ENCODE measurements around the gene TMEM63C. TPM values are rescaled to one million over a fixed set of nuclear protein-coding genes. Genes with fewer than 3 reads are reported as not detected.

Gene TMEM63C
- total RNA-seq, 1 experiment from 2014 or later: not detected

GRCh38 chr14:77284466-77284865, 102.9 kb downstream of the TMEM63C start:
- peak; percentile 98 for DNase-seq (ENCODE audit: low spot score)
- in situ Hi-C loops (cut with HindIII; ENCODE audit: low sequenced_read_pairs): no loop called here

DNA sequence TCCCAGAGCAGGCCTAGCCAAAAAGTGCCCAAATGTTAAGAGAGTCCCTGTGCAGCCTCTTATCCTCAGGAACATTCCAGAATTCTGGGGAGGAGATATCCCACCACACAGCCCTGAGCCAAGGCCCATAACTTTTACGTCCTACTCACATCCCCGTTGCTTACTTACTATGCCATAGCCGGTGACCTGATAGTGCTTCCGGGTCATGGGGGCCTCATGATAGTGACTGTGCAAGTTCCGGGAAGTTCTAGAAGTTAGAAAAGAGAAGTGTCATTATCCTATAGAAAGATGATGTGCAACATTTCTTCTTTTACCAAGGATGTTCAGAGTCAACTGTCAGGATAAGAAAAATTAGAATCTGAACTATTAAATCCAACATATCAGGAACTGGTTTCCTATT, 105.0 kb downstream of the TMEM63C start:
- in situ Hi-C loops (cut with HindIII; ENCODE audit: low sequenced_read_pairs): no loop called here
- DNase-seq (ENCODE audit: low spot score): no peak

- in situ Hi-C loops (cut with HindIII; ENCODE audit: low sequenced_read_pairs): no loop called here
- DNase-seq (ENCODE audit: low spot score): no peak
Measured at GRCh38 chr14:77290705-77291104, 109.1 kb downstream of the TMEM63C start.

DNA sequence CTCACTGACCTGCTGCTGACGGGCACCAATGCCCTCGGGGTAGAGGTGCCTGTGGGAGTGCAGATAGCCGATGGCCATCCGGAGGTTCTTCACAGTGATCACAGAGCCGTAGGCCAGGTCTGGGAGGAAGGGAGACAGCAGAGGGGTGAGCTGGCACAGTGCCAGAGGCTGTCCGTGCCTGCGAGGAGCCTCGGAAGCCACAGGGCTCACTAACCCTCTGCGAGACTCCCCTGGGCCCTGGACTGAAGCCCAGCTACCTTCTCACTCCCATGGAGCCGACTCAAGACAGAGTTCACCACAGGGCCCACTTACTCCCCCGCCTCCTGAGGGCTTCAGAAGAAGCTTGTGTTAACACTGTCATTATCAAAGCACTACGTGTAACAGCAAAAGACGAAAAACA, 114.6 kb downstream of the TMEM63C start:
- in situ Hi-C loops (cut with HindIII; ENCODE audit: low sequenced_read_pairs): no loop called here
- DNase-seq (ENCODE audit: low spot score): no peak

DNA sequence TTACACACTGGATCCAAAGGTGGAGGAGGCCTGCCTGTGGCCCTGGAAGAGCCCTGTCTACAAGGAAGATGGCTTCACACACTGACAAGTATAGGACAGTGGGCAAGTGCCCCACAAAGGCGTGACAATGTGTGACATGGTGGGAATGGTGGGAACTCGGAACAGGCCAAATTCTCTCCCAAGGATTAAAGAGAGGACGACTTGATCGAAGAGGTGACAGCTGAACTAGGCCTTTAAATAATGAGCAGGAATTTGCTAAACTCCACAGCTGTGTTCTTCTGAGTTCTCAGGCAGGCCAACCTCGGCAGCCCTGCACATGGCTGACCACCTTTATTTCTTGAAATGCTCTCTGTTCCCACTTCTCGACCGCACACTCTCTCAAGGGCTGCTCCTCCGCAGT, 115.3 kb downstream of the TMEM63C start:
- in situ Hi-C loops (cut with HindIII; ENCODE audit: low sequenced_read_pairs): no loop called here

DNA sequence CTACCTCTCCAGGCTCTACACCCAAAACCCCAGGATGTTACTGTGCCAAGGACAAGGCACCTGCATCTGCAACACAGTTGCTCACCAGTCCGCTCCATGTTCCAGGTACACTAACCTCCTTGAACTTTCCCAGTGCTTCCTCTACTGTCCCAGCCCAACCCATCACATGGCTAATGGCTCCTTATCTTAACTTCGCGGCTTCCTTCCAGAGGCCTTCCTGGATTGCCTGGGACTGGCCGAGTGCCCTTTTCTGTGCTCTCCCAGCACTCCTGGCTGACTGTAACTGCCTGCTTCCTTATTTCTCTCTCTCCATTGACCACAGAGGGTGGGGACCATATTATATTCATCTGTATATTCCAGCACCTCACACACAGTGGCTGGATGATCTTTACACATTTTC, 118.2 kb downstream of the TMEM63C start:
- no peak for DNase-seq (ENCODE audit: low spot score)
- in situ Hi-C loops (cut with HindIII; ENCODE audit: low sequenced_read_pairs): no loop called here

More for the DNA sequence above, 115.3 kb downstream of the TMEM63C start:
- DNase-seq (ENCODE audit: low spot score): no peak

GRCh38 chr14:77301103-77301502, 119.5 kb downstream of the TMEM63C start:
- in situ Hi-C loops (cut with HindIII; ENCODE audit: low sequenced_read_pairs): no loop called here
- DNase-seq (ENCODE audit: low spot score): peak; percentile 73

- DNase-seq (ENCODE audit: low spot score): no peak
Measured at GRCh38 chr14:77302926-77303325, 121.3 kb downstream of the TMEM63C start.

DNA sequence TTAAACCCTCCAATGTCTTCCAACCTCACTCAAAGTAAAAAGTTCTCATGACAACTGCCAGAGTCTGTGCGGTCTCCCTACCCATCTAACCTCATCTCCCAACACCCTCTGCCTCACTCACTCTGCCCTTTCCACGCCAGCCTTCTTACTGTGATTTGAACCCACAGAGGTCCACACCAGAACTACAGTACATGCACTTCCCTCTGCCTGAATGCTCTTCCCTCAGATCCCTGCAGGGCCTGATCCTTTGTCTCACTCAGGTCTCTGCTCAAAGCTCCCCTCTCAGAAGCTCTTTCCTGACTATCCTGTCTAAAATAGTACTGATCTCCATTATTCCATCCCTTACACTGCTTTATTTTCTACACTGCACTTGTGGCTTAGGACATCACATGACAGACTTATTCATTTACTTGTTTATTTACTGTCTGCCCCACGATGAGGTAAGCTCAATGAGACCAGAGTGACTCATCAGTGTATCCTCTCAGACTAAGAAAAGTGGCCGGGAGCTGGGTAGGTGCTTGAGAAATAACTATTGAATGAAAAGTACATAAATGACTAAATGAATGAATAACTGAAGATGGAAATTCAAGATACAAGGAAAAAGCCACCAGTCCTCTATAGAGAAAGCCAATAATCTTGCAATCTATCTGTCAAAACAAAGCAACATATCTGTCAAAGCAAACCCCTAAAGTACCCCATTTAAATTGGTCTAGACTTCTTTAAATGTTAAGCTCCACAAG, 122.0 kb downstream of the TMEM63C start:
- in situ Hi-C loops (cut with HindIII; ENCODE audit: low sequenced_read_pairs): no loop called here
- DNase-seq (ENCODE audit: low spot score): no peak

More at GRCh38 chr14:77302926-77303325, 121.3 kb downstream of the TMEM63C start:
- in situ Hi-C loops (cut with HindIII; ENCODE audit: low sequenced_read_pairs): no loop called here

DNA sequence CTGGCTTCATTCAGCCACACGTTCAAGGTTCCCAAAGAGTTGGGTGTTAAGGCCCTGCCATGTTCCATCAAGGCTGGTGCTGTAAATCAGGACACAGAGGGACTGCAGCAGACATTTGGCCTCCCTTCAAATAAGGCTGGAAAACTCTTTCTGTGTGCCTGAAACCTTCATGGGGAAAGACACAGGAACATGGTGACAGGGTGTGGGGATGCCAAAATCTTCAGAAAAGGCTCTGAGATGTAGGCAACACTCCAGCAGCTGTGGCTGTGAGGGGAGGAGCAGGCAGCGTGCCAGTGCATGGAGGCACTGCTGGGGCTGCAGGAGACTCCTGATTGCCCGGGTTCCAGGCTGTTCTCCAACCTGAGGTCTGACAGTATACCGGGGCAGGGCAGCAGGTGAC, 124.1 kb downstream of the TMEM63C start:
- DNase-seq (ENCODE audit: low spot score): no peak
- in situ Hi-C loops (cut with HindIII; ENCODE audit: low sequenced_read_pairs): no loop called here

GRCh38 chr14:77306416-77306815, 124.8 kb downstream of the TMEM63C start:
- in situ Hi-C loops (cut with HindIII; ENCODE audit: low sequenced_read_pairs): no loop called here
- no peak for DNase-seq (ENCODE audit: low spot score)

GRCh38 chr14:77306851-77307496, 125.4 kb downstream of the TMEM63C start:
- in situ Hi-C loops (cut with HindIII; ENCODE audit: low sequenced_read_pairs): no loop called here
- DNase-seq (ENCODE audit: low spot score): no peak

Other genes with a start within 250 kb of the TMEM63C start
- gene IRF2BPL, start 153.1 kb upstream of the TMEM63C start, total RNA-seq (2014; rRNA removed; shearing (Covaris generic)): 57.2 and 59.4 TPM in 2 replicates
- gene CIPC, start 83.5 kb upstream of the TMEM63C start, total RNA-seq (2014; rRNA removed; shearing (Covaris generic)): 30.5 and 32.2 TPM in 2 replicates
- gene ZDHHC22, start 40.0 kb upstream of the TMEM63C start, total RNA-seq (2014; rRNA removed; shearing (Covaris generic)): 0.25 TPM in 1 of 2 replicates, not detected in the other
- gene NGB, start 89.4 kb downstream of the TMEM63C start, total RNA-seq (2014; rRNA removed; shearing (Covaris generic)): not detected in 2 replicates
- gene POMT2, start 139.1 kb downstream of the TMEM63C start, total RNA-seq (2014; rRNA removed; shearing (Covaris generic)): 25.5 and 27.5 TPM in 2 replicates
- 37.3 and 64.7 TPM in 2 replicates for gene GSTZ1, start 139.2 kb downstream of the TMEM63C start, total RNA-seq (2014; rRNA removed; shearing (Covaris generic))
- 5.3 and 6.1 TPM in 2 replicates for gene TMED8, start 195.3 kb downstream of the TMEM63C start, total RNA-seq (2014; rRNA removed; shearing (Covaris generic))
- gene SAMD15, start 195.6 kb downstream of the TMEM63C start, total RNA-seq (2014; rRNA removed; shearing (Covaris generic)): 5.8 and 6.6 TPM in 2 replicates
- not detected in 2 replicates for gene NOXRED1, start 241.7 kb downstream of the TMEM63C start, total RNA-seq (2014; rRNA removed; shearing (Covaris generic))

Measured in G401 (cell line).